Liver (tissue), 9 donors: ENCODE measurements around the gene DDX42. TPM values are rescaled to one million over a fixed set of nuclear protein-coding genes. Genes with fewer than 3 reads are reported as not detected.

Source experiments
- DNase-seq: peaks from one replicate; pipeline ENCODE4 v3.0.0-alpha.2; 2017; ENCODE audit warnings: low spot score
- H3K27ac ChIP-seq, 2 donors: one replicate each; pipeline ENCODE4 v1.7.0; 2013; ENCODE audit warnings: inconsistent platforms in 2 of 2, low read length in 2 of 2, control low read depth in 1 of 2, low read depth in 1 of 2, mild to moderate bottlenecking in 1 of 2
- H3K27me3 ChIP-seq, 4 donors: one replicate each; pipeline versions ENCODE4 v1.6.1 to v1.7.0; 2013; ENCODE audit warnings: low read length in 3 of 4, inconsistent platforms in 1 of 4, mild to moderate bottlenecking in 1 of 4, moderate library complexity in 1 of 4; ENCODE audit not compliant: control insufficient read depth in 4 of 4, insufficient read depth in 4 of 4
- H3K36me3 ChIP-seq, 4 donors: one replicate each; pipeline versions ENCODE4 v1.6.1 to v1.7.0; 2013; ENCODE audit warnings: low read length in 3 of 4, mild to moderate bottlenecking in 3 of 4, low read depth in 1 of 4, moderate library complexity in 1 of 4; ENCODE audit not compliant: control insufficient read depth in 4 of 4, insufficient read depth in 3 of 4
- H3K4me1 ChIP-seq, 4 donors: one replicate each; pipeline versions ENCODE4 v1.6.1 to v1.7.0; 2013; ENCODE audit warnings: low read length in 3 of 4, mild to moderate bottlenecking in 3 of 4, moderate library complexity in 1 of 4; ENCODE audit not compliant: control insufficient read depth in 4 of 4, insufficient read depth in 4 of 4
- H3K4me3 ChIP-seq, 3 donors: one replicate each; pipeline versions ENCODE4 v1.6.1 to v1.7.0; 2013; ENCODE audit warnings: low read length in 3 of 3, control low read depth in 1 of 3, low read depth in 1 of 3, mild to moderate bottlenecking in 1 of 3
- H3K9ac ChIP-seq, 2 donors: one replicate each; pipeline ENCODE4 v1.7.0; 2013; ENCODE audit warnings: low read length in 2 of 2, mild to moderate bottlenecking in 2 of 2, moderate library complexity in 2 of 2, control low read depth in 1 of 2, low read depth in 1 of 2
- H3K9me3 ChIP-seq, 4 donors: one replicate each; pipeline versions ENCODE4 v1.6.1 to v1.7.0; 2013; ENCODE audit warnings: low read length in 3 of 4; ENCODE audit not compliant: control insufficient read depth in 4 of 4
- EGR1 ChIP-seq, 2 donors: IDR thresholded peaks; 2 replicates each; pipeline ENCODE4 v1.6.1; 2016 to 2018; ENCODE audit warnings: antibody characterized with exemption in 2 of 2, low read depth in 2 of 2
- FOXA1 ChIP-seq: IDR thresholded peaks from 2 replicates; pipeline ENCODE4 v1.6.1; 2016; ENCODE audit warnings: antibody characterized with exemption
- FOXA2 ChIP-seq: IDR thresholded peaks from 2 replicates; pipeline ENCODE4 v1.6.1; 2016; ENCODE audit warnings: antibody characterized with exemption
- GABPA ChIP-seq, 2 donors: IDR thresholded peaks in 1 of 2; conservative IDR thresholded peaks in 1 of 2; 2 replicates each; pipeline ENCODE4 v1.6.1; 2016; ENCODE audit warnings: antibody characterized with exemption in 2 of 2, mild to moderate bottlenecking in 1 of 2, moderate library complexity in 1 of 2
- HNF4A ChIP-seq, 2 donors: conservative IDR thresholded peaks; 2 replicates each; pipeline ENCODE4 v1.6.1; 2016; ENCODE audit warnings: antibody characterized with exemption in 2 of 2, mild to moderate bottlenecking in 2 of 2
- HNF4G ChIP-seq: IDR thresholded peaks from 2 replicates; pipeline ENCODE4 v1.6.1; 2016; ENCODE audit warnings: antibody characterized with exemption
- JUND ChIP-seq, 2 donors: IDR thresholded peaks; 2 replicates each; pipeline ENCODE4 v1.6.1; 2016; ENCODE audit warnings: antibody characterized with exemption in 2 of 2
- NR2F2 ChIP-seq: IDR thresholded peaks from 2 replicates; pipeline ENCODE4 v1.6.1; 2016; ENCODE audit warnings: antibody characterized with exemption
- RAD21 ChIP-seq, 2 donors: IDR thresholded peaks; 2 replicates each; pipeline ENCODE4 v1.6.1; 2016; ENCODE audit warnings: antibody characterized with exemption in 2 of 2, mild to moderate bottlenecking in 2 of 2
- RXRA ChIP-seq, 2 donors: IDR thresholded peaks; 2 replicates each; pipeline ENCODE4 v1.6.1; 2017 to 2018; ENCODE audit warnings: antibody characterized with exemption in 2 of 2, mild to moderate bottlenecking in 1 of 2
- SP1 ChIP-seq: IDR thresholded peaks from 2 replicates; pipeline ENCODE4 v1.6.1; 2018; ENCODE audit warnings: antibody characterized with exemption, mild to moderate bottlenecking
- TAF1 ChIP-seq: conservative IDR thresholded peaks from 2 replicates; pipeline ENCODE4 v1.6.1; 2016; ENCODE audit warnings: antibody characterized with exemption, mild to moderate bottlenecking
- YY1 ChIP-seq: IDR thresholded peaks from 2 replicates; pipeline ENCODE4 v1.6.1; 2016; ENCODE audit warnings: antibody characterized with exemption, mild to moderate bottlenecking
- WGBS: extraction: QIAGEN DNeasy Blood & Tissue Kit; methylation state at CpG from one replicate; pipeline ENCODE4 v1.1.7; 2013; 5-methylcytosine and 5-hydroxymethylcytosine counted together
- polyA plus RNA-seq, 2 donors: library from polyadenylated mRNA; stranded (reverse) in 1 of 2; unstranded in 1 of 2; fragments of 200-250 nt in 1 of 2; fragments of >200 nt in 1 of 2; fragmentation: Nextera tagmentation in 1 of 2; extraction: Ambion mirVana in 1 of 2; gene quantifications; one replicate each; pipeline versions ENCODE4 v1.2.1 to v1.2.3, GENCODE V29; 2013 to 2015
- total RNA-seq, 2 donors: library from RNA; depleted of rRNA; stranded (reverse); fragments of >200 nt; gene quantifications; one replicate each; pipeline ENCODE4 v1.2.3, GENCODE V29; 2014
- TF ChIP-seq, protein P1 (sequence below): IDR thresholded peaks from 2 replicates; pipeline ENCODE4 v1.6.1; 2016; ENCODE audit warnings: antibody characterized with exemption, mild to moderate bottlenecking
- TF ChIP-seq, protein P2 (sequence below): fragments of 150-350 bp; IDR thresholded peaks from 2 replicates; pipeline ENCODE4 v1.5.1; 2017; ENCODE audit warnings: improper control_type of control experiment, low read depth, low read length; ENCODE audit not compliant: missing input control
- TF ChIP-seq, protein P3 (sequence below): IDR thresholded peaks from 2 replicates; pipeline ENCODE4 v1.6.1; 2016; ENCODE audit warnings: antibody characterized with exemption
- TF ChIP-seq, protein P4 (sequence below): IDR thresholded peaks from 2 replicates; pipeline ENCODE4 v1.6.1; 2016; ENCODE audit warnings: antibody characterized with exemption
- donor health status: healthy.
- donor health status: healthy.
- donor health status: healthy.
- donor health status: healthy.
- donor health status: healthy.

DDX42 gene
- total and polyA plus RNA-seq, 4 donors = 15.0 to 64.2 (median 29.9) TPM

DNA sequence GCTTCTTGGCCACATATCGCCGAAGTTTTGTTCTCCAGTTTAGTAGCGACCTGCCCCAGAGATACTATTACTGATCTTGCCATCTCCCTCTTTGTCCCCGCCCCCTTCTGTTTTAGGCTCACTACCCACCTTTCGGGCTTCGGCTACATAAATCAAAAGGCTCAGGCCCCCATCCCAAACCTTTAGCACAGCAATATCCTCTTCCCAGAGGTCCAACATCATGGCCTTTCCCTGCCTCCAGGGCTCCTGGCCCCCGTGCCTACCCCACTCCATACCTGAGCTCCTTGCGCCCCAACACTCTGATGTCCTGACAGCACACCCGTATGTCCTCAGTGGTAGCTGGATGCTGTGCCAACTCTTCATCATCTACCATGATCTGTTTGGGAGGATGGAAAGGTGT lies 50.4 kb downstream of the DDX42 start:
- Histone ChIP-seq H3K4me1 (peaks cover 0 to 33% (median 25%) of the 10 kb centered on the region in 4 donors), H3K9me3 (no peaks in the 10 kb centered on the region), H3K27me3 (no peaks in the 10 kb centered on the region), H3K36me3 (peaks cover 4 to 59% (median 44%) of the 10 kb centered on the region in 4 donors), H3K4me3 (no peak overlapping the region), H3K27ac (no peak overlapping the region), H3K9ac (no peak overlapping the region)
- 96% methylated on average over 9 of the region's 9 CpGs for WGBS
- TF ChIP-seq, protein P1, sequence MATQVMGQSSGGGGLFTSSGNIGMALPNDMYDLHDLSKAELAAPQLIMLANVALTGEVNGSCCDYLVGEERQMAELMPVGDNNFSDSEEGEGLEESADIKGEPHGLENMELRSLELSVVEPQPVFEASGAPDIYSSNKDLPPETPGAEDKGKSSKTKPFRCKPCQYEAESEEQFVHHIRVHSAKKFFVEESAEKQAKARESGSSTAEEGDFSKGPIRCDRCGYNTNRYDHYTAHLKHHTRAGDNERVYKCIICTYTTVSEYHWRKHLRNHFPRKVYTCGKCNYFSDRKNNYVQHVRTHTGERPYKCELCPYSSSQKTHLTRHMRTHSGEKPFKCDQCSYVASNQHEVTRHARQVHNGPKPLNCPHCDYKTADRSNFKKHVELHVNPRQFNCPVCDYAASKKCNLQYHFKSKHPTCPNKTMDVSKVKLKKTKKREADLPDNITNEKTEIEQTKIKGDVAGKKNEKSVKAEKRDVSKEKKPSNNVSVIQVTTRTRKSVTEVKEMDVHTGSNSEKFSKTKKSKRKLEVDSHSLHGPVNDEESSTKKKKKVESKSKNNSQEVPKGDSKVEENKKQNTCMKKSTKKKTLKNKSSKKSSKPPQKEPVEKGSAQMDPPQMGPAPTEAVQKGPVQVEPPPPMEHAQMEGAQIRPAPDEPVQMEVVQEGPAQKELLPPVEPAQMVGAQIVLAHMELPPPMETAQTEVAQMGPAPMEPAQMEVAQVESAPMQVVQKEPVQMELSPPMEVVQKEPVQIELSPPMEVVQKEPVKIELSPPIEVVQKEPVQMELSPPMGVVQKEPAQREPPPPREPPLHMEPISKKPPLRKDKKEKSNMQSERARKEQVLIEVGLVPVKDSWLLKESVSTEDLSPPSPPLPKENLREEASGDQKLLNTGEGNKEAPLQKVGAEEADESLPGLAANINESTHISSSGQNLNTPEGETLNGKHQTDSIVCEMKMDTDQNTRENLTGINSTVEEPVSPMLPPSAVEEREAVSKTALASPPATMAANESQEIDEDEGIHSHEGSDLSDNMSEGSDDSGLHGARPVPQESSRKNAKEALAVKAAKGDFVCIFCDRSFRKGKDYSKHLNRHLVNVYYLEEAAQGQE = no peak
- TF ChIP-seq EGR1 (IDR thresholded peaks at IDR 0.05; ENCODE audit: low read depth in 2 of 2) (no peak), HNF4G (no peak), TAF1 (no peak), SP1 (no peak), HNF4A (conservative IDR thresholded peaks at IDR 0.05) (no peak), FOXA1 (no peak), YY1 (no peak), RXRA (IDR thresholded peaks at IDR 0.05) (no peak), FOXA2 (no peak)
- TF ChIP-seq, protein P2, sequence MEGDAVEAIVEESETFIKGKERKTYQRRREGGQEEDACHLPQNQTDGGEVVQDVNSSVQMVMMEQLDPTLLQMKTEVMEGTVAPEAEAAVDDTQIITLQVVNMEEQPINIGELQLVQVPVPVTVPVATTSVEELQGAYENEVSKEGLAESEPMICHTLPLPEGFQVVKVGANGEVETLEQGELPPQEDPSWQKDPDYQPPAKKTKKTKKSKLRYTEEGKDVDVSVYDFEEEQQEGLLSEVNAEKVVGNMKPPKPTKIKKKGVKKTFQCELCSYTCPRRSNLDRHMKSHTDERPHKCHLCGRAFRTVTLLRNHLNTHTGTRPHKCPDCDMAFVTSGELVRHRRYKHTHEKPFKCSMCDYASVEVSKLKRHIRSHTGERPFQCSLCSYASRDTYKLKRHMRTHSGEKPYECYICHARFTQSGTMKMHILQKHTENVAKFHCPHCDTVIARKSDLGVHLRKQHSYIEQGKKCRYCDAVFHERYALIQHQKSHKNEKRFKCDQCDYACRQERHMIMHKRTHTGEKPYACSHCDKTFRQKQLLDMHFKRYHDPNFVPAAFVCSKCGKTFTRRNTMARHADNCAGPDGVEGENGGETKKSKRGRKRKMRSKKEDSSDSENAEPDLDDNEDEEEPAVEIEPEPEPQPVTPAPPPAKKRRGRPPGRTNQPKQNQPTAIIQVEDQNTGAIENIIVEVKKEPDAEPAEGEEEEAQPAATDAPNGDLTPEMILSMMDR = no peak
- TF ChIP-seq, protein P3, sequence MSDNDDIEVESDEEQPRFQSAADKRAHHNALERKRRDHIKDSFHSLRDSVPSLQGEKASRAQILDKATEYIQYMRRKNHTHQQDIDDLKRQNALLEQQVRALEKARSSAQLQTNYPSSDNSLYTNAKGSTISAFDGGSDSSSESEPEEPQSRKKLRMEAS = no peak
- no peak for DNase-seq

DNA sequence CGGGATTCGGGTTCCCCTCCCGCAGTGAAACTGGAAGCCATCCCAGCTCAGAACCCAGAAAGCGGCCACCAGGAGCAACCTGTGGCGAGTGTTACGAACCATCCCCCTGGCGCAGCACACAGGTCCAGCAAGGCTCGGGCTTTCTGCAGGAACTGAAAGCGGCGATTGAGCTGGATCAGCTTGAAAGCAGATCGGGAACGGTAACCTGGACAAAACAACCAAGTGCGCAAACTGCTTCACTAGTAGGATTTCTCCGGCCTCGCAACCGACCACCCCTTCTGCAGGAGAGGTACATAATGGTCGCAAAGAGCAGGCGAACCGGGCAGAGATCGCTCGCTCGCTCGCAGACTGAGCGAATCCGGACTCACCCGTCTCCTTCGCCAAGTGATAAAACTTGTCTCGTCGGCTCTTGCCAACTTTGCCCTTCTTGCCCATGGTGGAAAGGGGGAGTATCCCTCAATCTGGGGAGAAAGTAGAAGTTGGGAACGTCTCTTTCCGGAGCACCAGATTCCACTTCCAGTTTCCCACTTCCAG lies 52.6 kb downstream of the DDX42 start:
- Histone ChIP-seq H3K9ac (peak overlapping the region; percentile 34 to 78), H3K9me3 (no peaks in the 10 kb centered on the region), H3K4me1 (peaks cover 0 to 27% (median 19%) of the 10 kb centered on the region in 4 donors), H3K4me3 (peak overlapping the region; percentile 76 to 95 (median 85)), H3K27me3 (no peaks in the 10 kb centered on the region), H3K36me3 (peaks cover 11 to 59% (median 47%) of the 10 kb centered on the region in 4 donors), H3K27ac (peak overlapping the region; percentile 85 to 94)
- WGBS = under 1% methylated on average over 31 of the region's 31 CpGs
- DNase-seq = peak; percentile 45
- TF ChIP-seq JUND (IDR thresholded peaks at IDR 0.05) (no peak), HNF4G (no peak), GABPA (IDR thresholded peaks at IDR 0.05 in 1 of 2, conservative IDR thresholded peaks at IDR 0.05 in 1 of 2) (no peak), NR2F2 (no peak), EGR1 (IDR thresholded peaks at IDR 0.05; ENCODE audit: low read depth in 2 of 2) (no peak), FOXA2 (no peak), YY1 (no peak), FOXA1 (no peak), RXRA (IDR thresholded peaks at IDR 0.05) (no peak), RAD21 (IDR thresholded peaks at IDR 0.05) (no peak), TAF1 (no peak), SP1 (no peak), HNF4A (conservative IDR thresholded peaks at IDR 0.05) (no peak)
- TF ChIP-seq, protein P2 = no peak
- TF ChIP-seq, protein P1 = no peak
- TF ChIP-seq, protein P4, sequence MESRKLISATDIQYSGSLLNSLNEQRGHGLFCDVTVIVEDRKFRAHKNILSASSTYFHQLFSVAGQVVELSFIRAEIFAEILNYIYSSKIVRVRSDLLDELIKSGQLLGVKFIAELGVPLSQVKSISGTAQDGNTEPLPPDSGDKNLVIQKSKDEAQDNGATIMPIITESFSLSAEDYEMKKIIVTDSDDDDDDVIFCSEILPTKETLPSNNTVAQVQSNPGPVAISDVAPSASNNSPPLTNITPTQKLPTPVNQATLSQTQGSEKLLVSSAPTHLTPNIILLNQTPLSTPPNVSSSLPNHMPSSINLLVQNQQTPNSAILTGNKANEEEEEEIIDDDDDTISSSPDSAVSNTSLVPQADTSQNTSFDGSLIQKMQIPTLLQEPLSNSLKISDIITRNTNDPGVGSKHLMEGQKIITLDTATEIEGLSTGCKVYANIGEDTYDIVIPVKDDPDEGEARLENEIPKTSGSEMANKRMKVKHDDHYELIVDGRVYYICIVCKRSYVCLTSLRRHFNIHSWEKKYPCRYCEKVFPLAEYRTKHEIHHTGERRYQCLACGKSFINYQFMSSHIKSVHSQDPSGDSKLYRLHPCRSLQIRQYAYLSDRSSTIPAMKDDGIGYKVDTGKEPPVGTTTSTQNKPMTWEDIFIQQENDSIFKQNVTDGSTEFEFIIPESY = no peak
- TF ChIP-seq, protein P3 = no peak
